Hypothalamus (tissue), 51 donors: ENCODE results near the gene TLR9.

Source experiments
- DNase-seq, 51 donors: peaks; one replicate each; lab custom pipeline; 2025; lab: John Stamatoyannopoulos, UW

Gene TLR9

GRCh38 chr3:52200981-52201679, 24.3 kb downstream of the TLR9 start:
- DNase-seq = no peak

- DNase-seq = peak in 1 of 51 donors; percentile 28
These were observed 26.5 kb downstream of the TLR9 start for GRCh38 chr3:52198643-52199608.

- peak; percentile 32 to 92 (median 82) for DNase-seq
These were observed 27.4 kb downstream of the TLR9 start, which contains the start of gene ALAS1 for GRCh38 chr3:52197842-52198625. Gene ALAS1 (plus strand): TSS chr3:52198160. CDS start chr3:52199242, 1,082 bp downstream.

- peak in 2 of 51 donors; percentile 49 to 80 for DNase-seq
These were observed 28.0 kb downstream of the TLR9 start for GRCh38 chr3:52197499-52197841.

GRCh38 chr3:52196977-52197376, 28.5 kb downstream of the TLR9 start:
- DNase-seq = no peak

GRCh38 chr3:52195823-52196331, 29.6 kb downstream of the TLR9 start:
- DNase-seq = no peak

- DNase-seq = no peak
These were observed 30.2 kb downstream of the TLR9 start for GRCh38 chr3:52195291-52195597.

GRCh38 chr3:52194485-52195290, 30.8 kb downstream of the TLR9 start:
- DNase-seq = no peak

GRCh38 chr3:52193065-52193464, 32.4 kb downstream of the TLR9 start:
- DNase-seq = peak in 38 of 51 donors; percentile 15 to 89 (median 61)

- no peak for DNase-seq
These were observed 33.8 kb downstream of the TLR9 start for GRCh38 chr3:52191663-52192062.

- peak in 41 of 51 donors; percentile 9 to 85 (median 52) for DNase-seq
These were observed 35.0 kb downstream of the TLR9 start for GRCh38 chr3:52190294-52191074.

GRCh38 chr3:52188556-52188955, 36.9 kb downstream of the TLR9 start:
- no peak for DNase-seq

- DNase-seq = no peak
These were observed 38.7 kb downstream of the TLR9 start for GRCh38 chr3:52186729-52187128.

- no peak for DNase-seq
These were observed 39.6 kb downstream of the TLR9 start for GRCh38 chr3:52185837-52186236.

GRCh38 chr3:52185311-52185710, 40.1 kb downstream of the TLR9 start:
- no peak for DNase-seq

GRCh38 chr3:52184690-52185089, 40.8 kb downstream of the TLR9 start:
- no peak for DNase-seq

GRCh38 chr3:52183786-52184445, 41.5 kb downstream of the TLR9 start:
- no peak for DNase-seq

GRCh38 chr3:52182691-52183090, 42.8 kb downstream of the TLR9 start:
- no peak for DNase-seq

GRCh38 chr3:52182196-52182595, 43.2 kb downstream of the TLR9 start:
- DNase-seq = no peak
